Activated CD4-positive, alpha-beta T cell treated with anti-CD3 and anti-CD28 coated beads for 24 hours (primary cell): ENCODE measurements around the gene FNDC3B.

Experiments used
- DNase-seq, 2 donors: peaks; one replicate each; pipeline ENCODE4 v3.0.0-alpha.2; 2020; ENCODE audit warnings: low read depth in 2 of 2

The FNDC3B gene

GRCh38 chr3:172448661-172449465 is 409.5 kb downstream of the FNDC3B start:
- no peak for DNase-seq

GRCh38 chr3:172449466-172450149 is 410.2 kb downstream of the FNDC3B start:
- no peak for DNase-seq
